Aorta (tissue), 5 donors: ENCODE results near the gene RPS19BP1. TPM values are rescaled to one million over a fixed set of nuclear protein-coding genes. Genes with fewer than 3 reads are reported as not detected.

Experiments used
- ATAC-seq: fragments of 200-7000 bp; cut with Tn5 transposase; one replicate; pipeline ENCODE4 v1.9.1; 2022; ENCODE audit warnings: moderate library complexity; ENCODE audit not compliant: low FRiP score
- DNase-seq, 2 donors: peaks; one replicate each; pipeline ENCODE4 v3.0.0-alpha.2; 2020
- H3K27ac ChIP-seq, 2 donors: one replicate each; pipeline ENCODE4 v1.5.1; 2013; ENCODE audit warnings: low read length in 2 of 2, mild to moderate bottlenecking in 2 of 2, moderate library complexity in 2 of 2, control low read depth in 1 of 2, inconsistent platforms in 1 of 2, low read depth in 1 of 2
- H3K27me3 ChIP-seq, 2 donors: one replicate each; pipeline ENCODE4 v1.6.1; 2013; ENCODE audit warnings: control low read depth in 1 of 2, low read length in 1 of 2, mild to moderate bottlenecking in 1 of 2, moderate library complexity in 1 of 2; ENCODE audit not compliant: insufficient read depth in 2 of 2, control insufficient read depth in 1 of 2
- H3K36me3 ChIP-seq, 2 donors: one replicate each; pipeline ENCODE4 v1.6.1; 2013; ENCODE audit warnings: control low read depth in 1 of 2, low read length in 1 of 2, mild to moderate bottlenecking in 1 of 2; ENCODE audit not compliant: insufficient read depth in 2 of 2, control insufficient read depth in 1 of 2
- H3K4me1 ChIP-seq, 2 donors: one replicate each; pipeline ENCODE4 v1.6.1; 2013; ENCODE audit warnings: low read length in 2 of 2, control low read depth in 1 of 2, mild to moderate bottlenecking in 1 of 2, moderate library complexity in 1 of 2; ENCODE audit not compliant: insufficient read depth in 2 of 2, control insufficient read depth in 1 of 2
- H3K4me3 ChIP-seq, 2 donors: one replicate each; pipeline ENCODE4 v1.5.1; 2013; ENCODE audit warnings: low read length in 2 of 2, control low read depth in 1 of 2, mild to moderate bottlenecking in 1 of 2
- H3K9me3 ChIP-seq: one replicate; pipeline ENCODE4 v1.6.1; 2013; ENCODE audit warnings: mild to moderate bottlenecking, low read length; ENCODE audit not compliant: control insufficient read depth
- WGBS, 2 donors: extraction: QIAGEN DNeasy Blood & Tissue Kit; methylation state at CpG; one replicate each; pipeline ENCODE4 v1.1.7; 2013; 5-methylcytosine and 5-hydroxymethylcytosine counted together
- intact Hi-C, 2 donors: fragments of 100-400 bp; cut with DNase I; formaldehyde crosslinking; loops; one replicate each; pipeline versions ENCODE4 v1.14.2 to v1.15.0; 2022
- polyA plus RNA-seq, 2 donors: library from polyadenylated mRNA; stranded (reverse); fragments of 200-250 nt; gene quantifications; one replicate each; pipeline ENCODE4 v1.2.3, GENCODE V29; 2013
- total RNA-seq, 2 donors: library from RNA; stranded (reverse); fragmentation: NEBNext Ultra II Directional; extraction: Animal tissue kit (Norgen Biotek cat#: 25700); gene quantifications; one replicate each; pipeline ENCODE4 v1.2.1, GENCODE V29; 2021
- donor health status: healthy with polysubstance abuse.
- donor health status: Bipolar disorder and iron deficiency.
- donor health status: DM: no; HTN: no; CAD: no.
- donor health status: DM: no; HTN: no; CAD: no.
- donor health status: DM: yes; HTN: yes; CAD: no.

Gene RPS19BP1
- total and polyA plus RNA-seq, 4 donors, result 50.4 to 160 (median 105) TPM

DNA sequence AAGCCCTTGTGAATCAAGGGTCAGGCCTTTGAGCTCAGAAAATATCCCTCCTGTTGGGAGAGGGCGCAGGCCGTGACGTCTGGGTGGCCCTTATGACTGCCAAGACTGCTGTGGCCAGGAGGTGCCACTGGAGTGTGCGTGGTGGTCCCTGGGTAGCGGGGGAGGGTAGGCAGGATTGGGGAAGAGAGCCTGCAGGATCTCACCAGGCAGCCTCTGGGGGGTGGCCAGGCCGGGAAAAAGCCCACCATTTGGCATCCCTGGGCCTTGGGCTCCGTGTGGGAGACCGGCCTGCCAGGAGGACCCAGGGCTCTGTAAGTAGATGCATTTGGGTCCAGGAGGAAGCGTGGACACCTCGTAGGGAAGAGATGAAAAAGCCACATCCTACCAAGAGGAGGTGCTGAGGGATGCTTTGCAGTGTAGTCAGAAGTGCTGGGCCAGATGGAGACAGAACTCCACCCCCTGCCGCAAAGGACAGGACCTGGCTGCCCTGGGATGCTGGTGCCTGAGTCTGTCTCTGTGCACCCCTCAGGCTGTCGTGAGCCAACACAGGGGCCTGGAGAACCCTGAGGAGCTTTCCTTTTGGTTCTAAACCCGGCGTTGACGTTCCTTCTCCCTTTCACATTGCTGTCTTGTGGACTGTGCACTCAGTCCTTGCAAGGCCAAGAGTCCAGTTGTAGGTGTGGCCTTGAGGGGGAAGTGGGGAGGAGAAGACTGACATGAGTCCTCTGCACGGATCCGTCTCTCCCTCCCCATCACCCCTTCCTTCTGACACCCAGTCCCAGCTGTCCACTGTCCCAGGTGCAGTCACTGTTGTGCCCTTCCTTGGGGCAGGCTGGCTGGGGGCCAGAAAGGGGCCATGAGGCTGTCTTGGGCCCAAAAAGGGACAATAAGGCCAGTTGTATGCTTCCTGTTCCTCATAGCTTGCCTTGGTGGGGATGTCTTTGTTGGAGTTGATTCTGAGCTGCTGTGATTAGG is 43.2 kb downstream of the RPS19BP1 start:
- Histone ChIP-seq H3K9me3 (no peaks in the 10 kb centered on the region), H3K36me3 (no peaks in the 10 kb centered on the region), H3K27ac (no peak overlapping the region), H3K27me3 (no peaks in the 10 kb centered on the region), H3K4me1 (no peaks in the 10 kb centered on the region), H3K4me3 (no peak overlapping the region)
- intact Hi-C loops, result loop anchor here (5.0 to 10.0 kb wide), 2 partner anchors 52 to 85 kb away; no protein-coding TSS in a partner anchor
- no peak for DNase-seq
- WGBS, 2 donors, result 80 to 85% methylated on average over 17 of the region's 17 CpGs
- no peak for ATAC-seq

GRCh38 chr22:39488563-39489083 is 43.9 kb downstream of the RPS19BP1 start:
- Histone ChIP-seq H3K27ac (no peak overlapping the region), H3K4me1 (no peaks in the 10 kb centered on the region), H3K36me3 (no peaks in the 10 kb centered on the region), H3K27me3 (no peaks in the 10 kb centered on the region), H3K4me3 (no peak overlapping the region), H3K9me3 (no peaks in the 10 kb centered on the region)
- intact Hi-C loops, result no loop called here
- ATAC-seq (peak; percentile 6), DNase-seq (peak in 1 of 2 donors; percentile 40)
- 95 to 96% methylated on average over 38 to 39 of the region's 39 CpGs for WGBS, 2 donors

DNA sequence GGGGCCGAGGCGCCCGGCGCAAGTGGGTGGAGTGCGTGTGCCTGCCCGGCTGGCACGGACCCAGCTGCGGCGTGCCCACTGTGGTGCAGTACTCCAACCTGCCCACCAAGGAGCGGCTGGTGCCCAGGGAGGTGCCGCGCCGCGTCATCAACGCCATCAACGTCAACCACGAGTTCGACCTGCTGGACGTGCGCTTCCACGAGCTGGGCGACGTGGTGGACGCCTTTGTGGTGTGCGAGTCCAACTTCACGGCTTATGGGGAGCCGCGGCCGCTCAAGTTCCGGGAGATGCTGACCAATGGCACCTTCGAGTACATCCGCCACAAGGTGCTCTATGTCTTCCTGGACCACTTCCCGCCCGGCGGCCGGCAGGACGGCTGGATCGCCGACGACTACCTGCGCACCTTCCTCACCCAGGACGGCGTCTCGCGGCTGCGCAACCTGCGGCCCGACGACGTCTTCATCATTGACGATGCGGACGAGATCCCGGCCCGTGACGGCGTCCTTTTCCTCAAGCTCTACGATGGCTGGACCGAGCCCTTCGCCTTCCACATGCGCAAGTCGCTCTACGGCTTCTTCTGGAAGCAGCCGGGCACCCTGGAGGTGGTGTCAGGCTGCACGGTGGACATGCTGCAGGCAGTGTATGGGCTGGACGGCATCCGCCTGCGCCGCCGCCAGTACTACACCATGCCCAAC is 44.6 kb downstream of the RPS19BP1 start:
- no peak overlapping the region for H3K4me3 ChIP-seq
- intact Hi-C loops, result no loop called here
- no peaks in the 10 kb centered on the region for H3K27me3 ChIP-seq
- H3K9me3 ChIP-seq, result no peaks in the 10 kb centered on the region
- ATAC-seq (no peak), DNase-seq (peak in 1 of 2 donors; percentile 37)
- no peak overlapping the region for H3K27ac ChIP-seq
- WGBS, 2 donors, result 96 to 97% methylated on average over 68 to 70 of the region's 70 CpGs
- H3K36me3 ChIP-seq, result no peaks in the 10 kb centered on the region
- H3K4me1 ChIP-seq, result no peaks in the 10 kb centered on the region

- H3K9me3 ChIP-seq, result no peaks in the 10 kb centered on the region
- DNase-seq (no peak), ATAC-seq (no peak)
- H3K27me3 ChIP-seq, result no peaks in the 10 kb centered on the region
- no peaks in the 10 kb centered on the region for H3K4me1 ChIP-seq
- H3K4me3 ChIP-seq, result no peak overlapping the region
- no peaks in the 10 kb centered on the region for H3K36me3 ChIP-seq
- 81 to 82% methylated on average over 45 of the region's 45 CpGs for WGBS, 2 donors
- H3K27ac ChIP-seq, result no peak overlapping the region
- intact Hi-C loops, result no loop called here
Observed at GRCh38 chr22:39486951-39487825, 45.4 kb downstream of the RPS19BP1 start.

GRCh38 chr22:39482768-39483167 is 49.8 kb downstream of the RPS19BP1 start:
- no peaks in the 10 kb centered on the region for H3K4me1 ChIP-seq
- H3K27me3 ChIP-seq, result no peaks in the 10 kb centered on the region
- 85% methylated on average over 3 of the region's 3 CpGs for WGBS, 2 donors
- H3K4me3 ChIP-seq, result no peak overlapping the region
- no peak overlapping the region for H3K27ac ChIP-seq
- DNase-seq (no peak), ATAC-seq (no peak)
- intact Hi-C loops, result no loop called here
- no peaks in the 10 kb centered on the region for H3K9me3 ChIP-seq
- no peaks in the 10 kb centered on the region for H3K36me3 ChIP-seq

DNA sequence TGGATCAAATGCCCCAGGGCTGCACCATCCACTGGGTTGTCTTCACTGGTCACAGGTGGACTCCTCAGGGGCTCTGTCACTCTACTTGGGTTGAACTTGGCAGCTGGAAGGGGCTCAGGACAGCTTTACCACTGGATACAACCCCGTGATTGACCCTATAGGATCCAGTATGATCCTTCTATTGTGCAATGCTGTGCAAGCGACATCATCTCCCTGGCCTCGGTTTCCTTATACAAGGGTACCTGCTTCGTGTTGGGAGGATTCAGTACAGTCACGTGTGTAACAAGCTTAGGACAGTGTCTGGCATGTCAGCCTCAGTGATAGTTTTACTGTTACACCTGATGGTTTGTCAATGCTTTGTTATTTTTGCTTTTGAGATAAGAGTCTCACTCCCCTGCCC is 51.0 kb downstream of the RPS19BP1 start:
- ATAC-seq, result no peak
- DNase-seq, result no peak
- Histone ChIP-seq H3K9me3 (no peaks in the 10 kb centered on the region), H3K4me3 (no peak overlapping the region), H3K36me3 (no peaks in the 10 kb centered on the region), H3K4me1 (no peaks in the 10 kb centered on the region), H3K27ac (no peak overlapping the region), H3K27me3 (no peaks in the 10 kb centered on the region)
- intact Hi-C loops, result no loop called here
- whole genome bisulfite sequencing, 2 donors, result 86 to 90% methylated on average over 5 of the region's 5 CpGs

DNA sequence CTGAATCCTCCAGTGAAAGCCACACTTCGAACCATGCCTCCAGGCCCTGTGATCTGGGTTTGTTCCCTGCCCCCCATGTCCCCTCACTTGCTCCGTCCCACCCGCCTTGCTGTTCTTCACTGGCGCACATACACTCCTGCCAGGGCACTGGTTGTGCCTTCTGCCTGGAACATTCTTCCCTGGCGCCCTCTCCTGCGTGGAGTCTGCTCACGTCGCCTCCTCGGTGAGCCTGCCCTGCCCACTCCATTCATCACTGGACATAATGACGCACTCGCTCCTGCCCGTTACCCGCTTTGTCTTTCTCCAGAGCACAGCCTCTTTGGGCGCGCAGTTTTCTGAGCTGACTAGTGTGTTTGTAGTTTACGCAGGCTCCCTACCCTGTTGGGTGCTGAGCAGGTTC is 51.5 kb downstream of the RPS19BP1 start:
- intact Hi-C loops, result no loop called here
- H3K27me3 ChIP-seq, result no peaks in the 10 kb centered on the region

DNA sequence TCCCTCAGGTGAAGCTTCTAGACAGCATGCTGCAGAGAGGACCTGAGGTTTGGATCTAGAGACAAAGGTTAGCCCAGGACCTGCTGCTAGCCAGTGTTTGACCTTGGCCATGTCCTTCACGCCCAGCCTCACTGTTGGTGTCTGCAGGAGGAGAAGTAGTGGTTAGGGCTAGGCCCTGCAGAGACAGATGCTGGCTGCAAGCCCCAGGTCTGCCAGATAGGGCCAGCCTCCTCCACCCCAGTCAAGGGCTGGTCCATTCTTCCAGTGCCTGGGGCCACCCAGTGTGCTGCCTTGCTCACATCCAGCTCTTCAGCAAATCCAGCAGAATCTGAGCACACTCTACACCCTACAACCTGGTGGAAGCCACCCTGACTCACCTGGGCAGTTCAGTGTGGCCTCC is 52.0 kb downstream of the RPS19BP1 start:
- no peaks in the 10 kb centered on the region for H3K4me1 ChIP-seq
- H3K36me3 ChIP-seq, result no peaks in the 10 kb centered on the region
- no peaks in the 10 kb centered on the region for H3K9me3 ChIP-seq
- no peaks in the 10 kb centered on the region for H3K27me3 ChIP-seq
- H3K4me3 ChIP-seq, result no peak overlapping the region
- H3K27ac ChIP-seq, result no peak overlapping the region
- intact Hi-C loops, result no loop called here
- ATAC-seq (no peak), DNase-seq (no peak)
- 93 to 96% methylated on average over 1 of the region's 1 CpG for WGBS, 2 donors

More for the DNA sequence above, 51.5 kb downstream of the RPS19BP1 start:
- no peak for ATAC-seq
- Histone ChIP-seq H3K9me3 (no peaks in the 10 kb centered on the region), H3K36me3 (no peaks in the 10 kb centered on the region), H3K27ac (no peak overlapping the region), H3K4me1 (no peaks in the 10 kb centered on the region), H3K4me3 (no peak overlapping the region)
- WGBS, 2 donors, result 91 to 94% methylated on average over 16 of the region's 16 CpGs
- DNase-seq, result no peak
